Heart left ventricle (tissue), 13 donors: ENCODE results near the gene FTO.

Experiments used
- POLR2A ChIP-seq, 2 donors: fragments of 450-650 bp; IDR thresholded peaks; one replicate each; pipeline ENCODE4 v1.6.1; 2017; ENCODE audit warnings: antibody characterized with exemption in 2 of 2, mild to moderate bottlenecking in 2 of 2, moderate library complexity in 2 of 2
- TF ChIP-seq, protein P1 (sequence below), 12 donors: fragments of 200-600 bp; sonication (generic) in 4 of 12; IDR thresholded peaks; one replicate each; pipeline versions ENCODE4 v1.5.0 to v1.8.0; 2018 to 2022; ENCODE audit warnings: antibody characterized with exemption in 12 of 12, mild to moderate bottlenecking in 5 of 12
- donor health status: ischemic (EF 13 %, LVEDD 7.1; RV severe dilation, severe dysfunction).
- donor health status: DM: no; HTN: yes; CAD: no.
- donor health status: DM: no; HTN: no; CAD: no.
- donor health status: ischemic (EF 25% LVEDD 6.9; RV normal size, moderate dysfunction).
- donor health status: ischemic (EF 25% LVEDD 5.7; RV mildly dilated, moderate dysfunction).
- donor health status: ischemic (EF 35%, LVEDD 5.7; RV mildly dilated, moderate dysfunction).
- donor health status: nonischemic (EF 11% LVEDD 7.7; RV severe dilation, severe dysfunction).
- donor health status: DM: yes; HTN: yes; CAD: no.
- donor health status: PGD.
- donor health status: ischemic (EF 29% LVEDD 5.4; RV normal size, mild dysfunction).
- donor health status: nonischemic (EF 23%, LVEDD 6.1; RV moderate dilation, normal function).

DNA sequence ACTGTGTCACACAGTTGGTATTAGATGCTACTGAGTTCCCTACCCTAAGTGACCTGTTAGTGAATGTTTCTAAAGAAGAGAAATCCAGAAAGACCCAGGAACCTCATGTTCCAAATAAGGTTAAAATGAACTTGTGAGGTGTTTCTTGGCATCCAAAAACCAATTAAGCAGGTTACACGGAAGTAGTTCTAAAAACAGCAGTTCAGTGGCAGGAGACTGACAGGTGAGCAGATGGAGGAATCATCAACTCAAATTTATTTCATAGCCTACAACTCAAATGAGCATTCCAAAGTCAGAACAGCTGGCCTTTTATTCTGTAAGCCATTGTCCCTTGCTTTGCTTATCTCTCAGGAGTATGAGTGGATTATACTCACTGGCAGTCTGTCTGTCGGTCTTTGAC is 394.3 kb downstream of the FTO start:
- TF ChIP-seq, protein P1, sequence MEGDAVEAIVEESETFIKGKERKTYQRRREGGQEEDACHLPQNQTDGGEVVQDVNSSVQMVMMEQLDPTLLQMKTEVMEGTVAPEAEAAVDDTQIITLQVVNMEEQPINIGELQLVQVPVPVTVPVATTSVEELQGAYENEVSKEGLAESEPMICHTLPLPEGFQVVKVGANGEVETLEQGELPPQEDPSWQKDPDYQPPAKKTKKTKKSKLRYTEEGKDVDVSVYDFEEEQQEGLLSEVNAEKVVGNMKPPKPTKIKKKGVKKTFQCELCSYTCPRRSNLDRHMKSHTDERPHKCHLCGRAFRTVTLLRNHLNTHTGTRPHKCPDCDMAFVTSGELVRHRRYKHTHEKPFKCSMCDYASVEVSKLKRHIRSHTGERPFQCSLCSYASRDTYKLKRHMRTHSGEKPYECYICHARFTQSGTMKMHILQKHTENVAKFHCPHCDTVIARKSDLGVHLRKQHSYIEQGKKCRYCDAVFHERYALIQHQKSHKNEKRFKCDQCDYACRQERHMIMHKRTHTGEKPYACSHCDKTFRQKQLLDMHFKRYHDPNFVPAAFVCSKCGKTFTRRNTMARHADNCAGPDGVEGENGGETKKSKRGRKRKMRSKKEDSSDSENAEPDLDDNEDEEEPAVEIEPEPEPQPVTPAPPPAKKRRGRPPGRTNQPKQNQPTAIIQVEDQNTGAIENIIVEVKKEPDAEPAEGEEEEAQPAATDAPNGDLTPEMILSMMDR (IDR thresholded peaks at IDR 0.05), result no peak
- no peak for TF ChIP-seq POLR2A (IDR thresholded peaks at IDR 0.05)
